Measurements from ENCODE around the gene PNCK. TPM values are rescaled to one million over a fixed set of nuclear protein-coding genes. Genes with fewer than 3 reads are reported as not detected.
A peak's percentile ranks its signal among the peaks of the same experiment; 100 is the strongest.

PNCK gene
- total RNA-seq, 4 donors from 2014 or later, result 0.46 to 0.60 TPM; not detected in 2

- DNase-seq (ENCODE audit: low spot score) (peak; percentile 38), ATAC-seq (ENCODE audit: low FRiP score) (no peak)
- TF ChIP-seq CTCF (IDR thresholded peaks at IDR 0.05), result no peak
These were observed 11.3 kb downstream of the PNCK start for GRCh38 chrX:153662266-153662665.

- no peak for TF ChIP-seq CTCF (IDR thresholded peaks at IDR 0.05)
- ATAC-seq (ENCODE audit: low FRiP score) (no peak), DNase-seq (ENCODE audit: low spot score) (no peak)
These were observed 14.3 kb downstream of the PNCK start for GRCh38 chrX:153659268-153659667.

- ATAC-seq (ENCODE audit: low FRiP score), result no peak
- no peak for DNase-seq (ENCODE audit: low spot score)
- TF ChIP-seq CTCF (IDR thresholded peaks at IDR 0.05), result no peak
These were observed 16.5 kb downstream of the PNCK start for GRCh38 chrX:153657161-153657560.

- ATAC-seq (ENCODE audit: low FRiP score), result no peak
- DNase-seq (ENCODE audit: low spot score), result no peak
- no peak for TF ChIP-seq CTCF (IDR thresholded peaks at IDR 0.05)
These were observed 20.1 kb downstream of the PNCK start for GRCh38 chrX:153653556-153653955.

GRCh38 chrX:153651540-153652079, 22.0 kb downstream of the PNCK start:
- DNase-seq (ENCODE audit: low spot score) (no peak), ATAC-seq (ENCODE audit: low FRiP score) (no peak)
- TF ChIP-seq CTCF (IDR thresholded peaks at IDR 0.05), result no peak

GRCh38 chrX:153650959-153651358, 22.7 kb downstream of the PNCK start:
- TF ChIP-seq CTCF (IDR thresholded peaks at IDR 0.05), result no peak
- DNase-seq (ENCODE audit: low spot score) (no peak), ATAC-seq (ENCODE audit: low FRiP score) (no peak)

- DNase-seq (ENCODE audit: low spot score) (no peak), ATAC-seq (ENCODE audit: low FRiP score) (no peak)
- no peak for TF ChIP-seq CTCF (IDR thresholded peaks at IDR 0.05)
These were observed 23.5 kb downstream of the PNCK start for GRCh38 chrX:153649915-153650782.

Data from omental fat pad (tissue), 4 donors.